PFSK-1 (cell line): ENCODE measurements around the gene BAHD1.

Experiments
- FOXP2 ChIP-seq: optimal IDR thresholded peaks from 2 replicates; pipeline ENCODE3; 2011; ENCODE audit warnings: borderline replicate concordance, control low read depth, inconsistent platforms; ENCODE audit not compliant: insufficient read depth; ENCODE audit errors: extremely low read length, extremely low read depth
- POLR2AphosphoS5 ChIP-seq: IDR thresholded peaks from 2 replicates; pipeline ENCODE4 v1.6.1; 2012; ENCODE audit warnings: low read depth, mild to moderate bottlenecking, control low read depth, low read length, moderate library complexity
- SIN3A ChIP-seq: IDR thresholded peaks from 2 replicates; pipeline ENCODE4 v1.6.1; 2012; ENCODE audit warnings: mild to moderate bottlenecking, low read length, moderate library complexity, borderline replicate concordance; ENCODE audit not compliant: insufficient read depth
- TAF1 ChIP-seq: IDR thresholded peaks from 2 replicates; pipeline ENCODE4 v1.6.1; 2012; ENCODE audit warnings: low read length, control low read depth, borderline replicate concordance; ENCODE audit not compliant: insufficient read depth
- TF ChIP-seq, protein P1 (sequence below), 2 experiments: IDR thresholded peaks; 2 replicates each; pipeline versions ENCODE4 v1.6.1 to v1.8.0; 2011 to 2012; ENCODE audit warnings: low read depth in 2 of 2, low read length in 2 of 2, control low read depth in 1 of 2, inconsistent platforms in 1 of 2, mild to moderate bottlenecking in 1 of 2, moderate library complexity in 1 of 2; ENCODE audit not compliant: insufficient read depth in 1 of 2

Gene BAHD1

DNA sequence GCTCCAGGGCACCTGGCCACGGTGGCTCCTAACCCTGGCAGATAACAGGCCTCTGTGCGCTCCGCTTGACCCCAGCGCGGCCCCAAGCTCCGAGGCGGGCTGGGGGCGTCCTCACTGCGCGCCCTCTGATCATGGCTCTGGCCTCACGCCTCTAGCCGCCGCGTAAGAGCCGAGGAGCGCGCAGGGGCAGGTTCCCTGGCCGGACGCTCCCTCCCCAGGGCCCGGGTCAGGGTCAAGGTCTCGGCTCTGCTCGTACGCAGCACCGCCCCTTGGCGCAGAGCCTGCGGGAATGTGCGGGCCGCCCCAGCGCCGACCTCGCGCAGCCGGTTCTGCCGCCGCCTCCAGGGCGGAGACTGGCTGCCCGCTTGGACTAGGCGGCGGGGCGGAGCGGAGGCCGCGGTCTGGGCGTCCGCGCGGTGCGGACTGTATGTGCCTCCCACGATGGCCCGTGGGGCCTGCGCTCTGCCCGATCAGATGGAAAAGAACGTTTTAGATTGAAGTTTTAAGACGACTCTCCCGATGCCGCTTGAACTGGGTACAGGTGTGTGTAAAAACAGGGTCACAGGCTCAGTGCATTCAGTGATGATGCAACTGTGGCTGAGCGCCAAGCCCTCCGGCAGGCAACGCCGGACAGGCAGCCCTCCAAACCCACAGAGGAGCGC is 70.8 kb downstream of the BAHD1 start:
- TF ChIP-seq POLR2AphosphoS5 (no peak), TAF1 (no peak), SIN3A (no peak), FOXP2 (no peak)
- TF ChIP-seq, protein P1, sequence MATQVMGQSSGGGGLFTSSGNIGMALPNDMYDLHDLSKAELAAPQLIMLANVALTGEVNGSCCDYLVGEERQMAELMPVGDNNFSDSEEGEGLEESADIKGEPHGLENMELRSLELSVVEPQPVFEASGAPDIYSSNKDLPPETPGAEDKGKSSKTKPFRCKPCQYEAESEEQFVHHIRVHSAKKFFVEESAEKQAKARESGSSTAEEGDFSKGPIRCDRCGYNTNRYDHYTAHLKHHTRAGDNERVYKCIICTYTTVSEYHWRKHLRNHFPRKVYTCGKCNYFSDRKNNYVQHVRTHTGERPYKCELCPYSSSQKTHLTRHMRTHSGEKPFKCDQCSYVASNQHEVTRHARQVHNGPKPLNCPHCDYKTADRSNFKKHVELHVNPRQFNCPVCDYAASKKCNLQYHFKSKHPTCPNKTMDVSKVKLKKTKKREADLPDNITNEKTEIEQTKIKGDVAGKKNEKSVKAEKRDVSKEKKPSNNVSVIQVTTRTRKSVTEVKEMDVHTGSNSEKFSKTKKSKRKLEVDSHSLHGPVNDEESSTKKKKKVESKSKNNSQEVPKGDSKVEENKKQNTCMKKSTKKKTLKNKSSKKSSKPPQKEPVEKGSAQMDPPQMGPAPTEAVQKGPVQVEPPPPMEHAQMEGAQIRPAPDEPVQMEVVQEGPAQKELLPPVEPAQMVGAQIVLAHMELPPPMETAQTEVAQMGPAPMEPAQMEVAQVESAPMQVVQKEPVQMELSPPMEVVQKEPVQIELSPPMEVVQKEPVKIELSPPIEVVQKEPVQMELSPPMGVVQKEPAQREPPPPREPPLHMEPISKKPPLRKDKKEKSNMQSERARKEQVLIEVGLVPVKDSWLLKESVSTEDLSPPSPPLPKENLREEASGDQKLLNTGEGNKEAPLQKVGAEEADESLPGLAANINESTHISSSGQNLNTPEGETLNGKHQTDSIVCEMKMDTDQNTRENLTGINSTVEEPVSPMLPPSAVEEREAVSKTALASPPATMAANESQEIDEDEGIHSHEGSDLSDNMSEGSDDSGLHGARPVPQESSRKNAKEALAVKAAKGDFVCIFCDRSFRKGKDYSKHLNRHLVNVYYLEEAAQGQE (IDR thresholded peaks at IDR 0.05; ENCODE audit: insufficient read depth in 1 of 2, low read depth in 2 of 2, low read length in 2 of 2) = no peak

DNA sequence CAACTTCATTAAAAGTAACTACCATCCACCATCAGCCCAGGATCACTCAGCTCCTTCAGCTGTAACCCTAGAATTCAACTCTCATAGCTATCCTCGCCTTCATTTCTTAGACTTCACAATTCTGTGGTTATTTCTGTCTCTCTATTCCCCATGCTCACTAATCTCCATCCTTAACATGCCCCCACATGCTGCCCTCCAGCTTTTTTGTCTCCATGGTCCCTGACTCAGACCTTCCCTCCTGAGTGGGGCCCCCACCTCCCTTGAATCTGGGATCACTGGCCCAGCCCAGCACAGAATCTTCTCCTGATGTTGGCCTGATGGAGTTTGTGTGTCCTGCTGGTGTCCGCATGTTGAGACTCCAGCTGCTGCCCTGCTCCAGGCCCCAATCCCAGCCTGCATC is 71.7 kb downstream of the BAHD1 start:
- no peak for TF ChIP-seq POLR2AphosphoS5
- no peak for TF ChIP-seq TAF1
- TF ChIP-seq, protein P1 (IDR thresholded peaks at IDR 0.05; ENCODE audit: insufficient read depth in 1 of 2, low read depth in 2 of 2, low read length in 2 of 2) = no peak
- no peak for TF ChIP-seq FOXP2
- TF ChIP-seq SIN3A = no peak

DNA sequence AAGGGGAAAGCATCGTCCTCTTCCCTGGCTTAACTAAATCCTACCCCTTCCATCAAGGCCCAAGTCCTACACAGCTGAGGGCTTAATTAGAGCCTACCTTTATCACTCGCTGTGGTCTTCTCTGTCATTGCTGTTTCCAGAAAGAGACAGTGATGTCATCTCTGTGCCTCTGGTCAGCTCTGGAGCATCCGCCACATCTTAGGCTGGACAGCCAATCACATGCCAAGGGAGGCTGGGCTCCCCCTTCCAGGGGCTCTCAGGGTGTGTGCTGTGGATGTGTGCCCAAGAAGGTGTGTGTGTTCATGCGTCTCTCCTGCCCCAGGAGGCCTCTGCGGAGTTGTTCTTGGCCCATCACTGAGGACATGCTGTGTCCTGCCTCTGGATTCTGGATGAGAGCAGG is 72.9 kb downstream of the BAHD1 start:
- no peak for TF ChIP-seq POLR2AphosphoS5
- TF ChIP-seq TAF1 = no peak
- no peak for TF ChIP-seq FOXP2
- TF ChIP-seq SIN3A = no peak

DNA sequence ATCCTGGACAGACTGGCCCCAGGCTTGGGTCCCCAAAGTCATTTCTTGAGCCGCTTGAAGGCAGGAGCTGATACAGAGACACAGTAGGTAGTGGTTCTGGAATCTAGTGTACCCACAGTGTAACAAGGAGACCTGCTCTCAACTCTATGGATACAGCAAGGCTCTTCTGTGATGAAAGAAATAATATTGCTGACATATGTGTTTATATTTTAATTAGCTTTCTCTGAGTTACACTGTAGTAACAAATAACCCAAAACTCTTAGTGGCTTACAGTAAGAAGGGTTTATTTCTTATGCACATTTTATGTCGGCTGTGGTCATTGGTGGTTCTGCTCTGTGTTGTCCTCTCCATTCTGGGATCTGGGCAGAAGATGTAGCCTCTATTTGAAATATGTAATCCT is 75.6 kb downstream of the BAHD1 start:
- TF ChIP-seq FOXP2 = no peak
- TF ChIP-seq SIN3A = no peak
- no peak for TF ChIP-seq POLR2AphosphoS5
- TF ChIP-seq, protein P1 (IDR thresholded peaks at IDR 0.05; ENCODE audit: insufficient read depth in 1 of 2, low read depth in 2 of 2, low read length in 2 of 2) = no peak
- no peak for TF ChIP-seq TAF1
